ENCODE results near the gene CACNA2D3. TPM values are rescaled to one million over a fixed set of nuclear protein-coding genes. Genes with fewer than 3 reads are reported as not detected.

The CACNA2D3 gene
- total RNA-seq, 2 donors from 2014 or later, result 1.1 to 5.9 TPM

GRCh38 chr3:54376939-54377578 is 254.7 kb downstream of the CACNA2D3 start:
- Histone ChIP-seq H3K36me3 (no peaks in the 10 kb centered on the region), H3K4me1 (replicated peaks) (no peaks in the 10 kb centered on the region), H3K9me3 (no peaks in the 10 kb centered on the region), H3K4me3 (no peak overlapping the region), H3K27me3 (replicated peaks; ENCODE audit: insufficient read depth) (no peaks in the 10 kb centered on the region), H3K27ac (no peak overlapping the region)
- 64% methylated on average over 4 of the region's 4 CpGs for WGBS
- TF ChIP-seq POLR2AphosphoS5 (IDR thresholded peaks at IDR 0.05) (no peak), POLR2A (IDR thresholded peaks at IDR 0.05) (no peak)
- intact Hi-C loops (cut with DNase I), result no loop called here
- DNase-seq (ENCODE audit: low spot score), result no peak

GRCh38 chr3:54378184-54378583 is 255.8 kb downstream of the CACNA2D3 start:
- Histone ChIP-seq H3K4me3 (no peak overlapping the region), H3K9me3 (no peaks in the 10 kb centered on the region), H3K4me1 (replicated peaks) (no peaks in the 10 kb centered on the region), H3K36me3 (no peaks in the 10 kb centered on the region), H3K27ac (no peak overlapping the region), H3K27me3 (replicated peaks; ENCODE audit: insufficient read depth) (no peaks in the 10 kb centered on the region)
- WGBS, result 93% methylated on average over 5 of the region's 5 CpGs
- intact Hi-C loops (cut with DNase I), result no loop called here
- no peak for DNase-seq (ENCODE audit: low spot score)
- TF ChIP-seq CTCF (IDR thresholded peaks at IDR 0.05) (no peak), POLR2A (IDR thresholded peaks at IDR 0.05) (no peak), POLR2AphosphoS5 (IDR thresholded peaks at IDR 0.05) (no peak)

- Histone ChIP-seq H3K27me3 (replicated peaks; ENCODE audit: insufficient read depth) (no peaks in the 10 kb centered on the region), H3K4me1 (replicated peaks) (no peaks in the 10 kb centered on the region), H3K36me3 (no peaks in the 10 kb centered on the region), H3K4me3 (no peak overlapping the region), H3K27ac (no peak overlapping the region), H3K9me3 (no peaks in the 10 kb centered on the region)
- WGBS, result 91% methylated on average over 1 of the region's 1 CpG
- no peak for DNase-seq (ENCODE audit: low spot score)
- intact Hi-C loops (cut with DNase I), result no loop called here
- TF ChIP-seq POLR2A (IDR thresholded peaks at IDR 0.05) (no peak), CTCF (IDR thresholded peaks at IDR 0.05) (no peak), POLR2AphosphoS5 (IDR thresholded peaks at IDR 0.05) (no peak)
These were observed 261.9 kb downstream of the CACNA2D3 start for GRCh38 chr3:54384279-54384678.

- 79% methylated on average over 2 of the region's 2 CpGs for WGBS
- intact Hi-C loops (cut with DNase I), result no loop called here
- Histone ChIP-seq H3K27ac (no peak overlapping the region), H3K4me3 (no peak overlapping the region), H3K27me3 (replicated peaks; ENCODE audit: insufficient read depth) (no peaks in the 10 kb centered on the region), H3K9me3 (no peaks in the 10 kb centered on the region), H3K4me1 (replicated peaks) (no peaks in the 10 kb centered on the region), H3K36me3 (no peaks in the 10 kb centered on the region)
- DNase-seq (ENCODE audit: low spot score), result no peak
- no peak for TF ChIP-seq CTCF (IDR thresholded peaks at IDR 0.05)
- TF ChIP-seq POLR2AphosphoS5 (IDR thresholded peaks at IDR 0.05), result no peak
- TF ChIP-seq POLR2A (IDR thresholded peaks at IDR 0.05), result no peak
These were observed 268.2 kb downstream of the CACNA2D3 start for GRCh38 chr3:54390582-54390981.

GRCh38 chr3:54393150-54393549 is 270.8 kb downstream of the CACNA2D3 start:
- H3K27ac ChIP-seq, result no peak overlapping the region
- H3K4me1 ChIP-seq (replicated peaks), result no peaks in the 10 kb centered on the region
- intact Hi-C loops (cut with DNase I), result no loop called here
- TF ChIP-seq POLR2A (IDR thresholded peaks at IDR 0.05) (no peak), CTCF (IDR thresholded peaks at IDR 0.05) (no peak), POLR2AphosphoS5 (IDR thresholded peaks at IDR 0.05) (no peak)
- no peaks in the 10 kb centered on the region for H3K36me3 ChIP-seq
- WGBS, result 90% methylated on average over 7 of the region's 7 CpGs
- H3K4me3 ChIP-seq, result no peak overlapping the region
- DNase-seq (ENCODE audit: low spot score), result no peak
- no peaks in the 10 kb centered on the region for H3K9me3 ChIP-seq
- no peaks in the 10 kb centered on the region for H3K27me3 ChIP-seq (replicated peaks; ENCODE audit: insufficient read depth)
